HL-60/S4 treated with retinoic acid at 250 ng/mL for 4 days and 3 days (cell line): ENCODE data around the gene HSPA1L.

Experiments
- in situ Hi-C: fragments of 300-500 bp; cut with MboI; formaldehyde crosslinking; loops from 2 replicates; pipeline ENCODE4 v1.7.0; 2022; ENCODE audit warnings: low sequenced_read_pairs

HSPA1L gene

DNA sequence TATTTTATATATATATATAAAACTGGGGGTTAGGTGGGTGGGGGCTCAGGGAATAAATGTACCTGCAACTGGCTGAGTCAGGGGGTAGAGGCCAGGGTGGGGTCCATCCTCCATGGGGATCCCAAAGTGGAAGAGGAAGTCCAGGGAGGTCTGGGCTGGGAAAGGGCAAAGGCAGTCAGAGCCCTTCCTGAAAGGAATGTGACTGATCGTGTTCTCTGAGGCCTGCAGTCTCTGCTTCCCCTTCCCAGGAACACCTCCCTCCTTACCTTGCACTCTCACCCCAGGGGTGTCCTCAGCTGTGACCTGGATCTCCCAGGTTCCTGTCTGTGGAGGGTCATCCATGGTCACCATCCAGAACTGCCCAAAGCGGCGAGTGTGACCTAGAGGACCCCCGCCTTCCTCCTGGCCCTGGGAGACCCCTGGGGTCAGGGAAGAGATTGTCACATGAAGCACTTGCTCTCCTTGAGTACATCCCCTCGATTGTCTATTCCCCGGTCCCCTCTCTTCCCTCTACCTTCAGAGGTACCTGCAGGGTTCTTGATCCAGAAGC is 47.9 kb downstream of the HSPA1L start:
- in situ Hi-C loops = no loop called here

DNA sequence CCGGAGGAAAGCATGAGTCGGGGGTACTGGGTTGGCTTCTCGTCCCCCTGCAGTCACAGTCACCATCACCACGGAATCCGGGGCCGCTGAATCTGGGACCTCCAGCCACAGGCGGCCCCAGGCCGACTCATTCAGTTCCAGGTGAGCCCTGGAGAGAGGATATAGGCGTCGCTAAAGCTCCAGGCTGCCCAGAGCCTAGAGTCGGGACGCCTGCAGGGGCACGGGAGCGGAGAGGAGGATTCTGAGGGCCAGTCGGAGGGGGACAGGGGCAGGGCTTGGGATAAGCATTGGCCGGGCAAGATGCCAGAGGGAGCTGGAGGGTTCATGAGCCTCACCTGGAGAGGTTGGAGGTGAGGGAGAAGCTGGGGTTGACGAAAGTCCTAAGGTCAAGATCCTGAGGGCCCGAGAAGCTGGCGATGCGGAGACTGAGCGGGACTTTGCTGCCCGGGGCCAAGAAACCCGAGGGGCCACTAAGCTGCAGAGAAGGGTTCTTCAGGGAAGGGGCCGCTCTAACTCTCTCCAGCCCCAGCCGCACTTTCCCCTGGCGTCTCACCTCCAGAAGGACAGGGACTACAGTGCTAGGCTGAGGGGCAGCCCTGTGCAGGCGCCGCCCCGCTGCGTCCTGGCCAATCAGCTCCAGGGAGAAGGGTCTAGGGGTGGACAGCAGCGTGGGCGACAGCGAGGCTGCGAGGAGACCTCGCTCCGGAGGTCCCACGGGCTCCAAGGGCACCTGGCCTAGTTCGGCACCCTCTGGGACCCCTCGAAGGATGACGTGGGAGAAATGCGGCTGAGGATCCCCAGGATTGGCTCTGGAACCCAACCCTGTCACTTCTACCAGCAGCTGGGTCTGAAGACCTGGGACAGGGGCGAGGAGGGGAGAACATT is 48.9 kb downstream of the HSPA1L start:
- in situ Hi-C loops = no loop called here

DNA sequence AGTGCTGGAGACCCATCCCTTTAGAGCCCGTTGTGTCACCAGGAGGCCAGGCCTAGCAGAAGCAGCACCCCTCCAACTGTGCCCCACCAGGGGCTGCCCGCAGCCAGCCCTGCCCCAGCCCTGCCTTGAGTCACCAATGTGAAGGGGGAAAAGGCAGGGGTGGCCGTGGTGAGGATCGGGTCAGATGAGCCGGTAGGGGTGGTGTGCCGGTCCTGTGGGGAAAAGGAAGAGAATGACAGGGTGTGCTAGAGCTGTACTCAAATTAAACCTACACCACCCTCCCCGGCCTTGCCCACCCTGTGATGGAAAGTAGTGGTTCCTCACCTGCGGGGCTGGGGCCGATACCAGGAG is 49.5 kb downstream of the HSPA1L start:
- in situ Hi-C loops = no loop called here

DNA sequence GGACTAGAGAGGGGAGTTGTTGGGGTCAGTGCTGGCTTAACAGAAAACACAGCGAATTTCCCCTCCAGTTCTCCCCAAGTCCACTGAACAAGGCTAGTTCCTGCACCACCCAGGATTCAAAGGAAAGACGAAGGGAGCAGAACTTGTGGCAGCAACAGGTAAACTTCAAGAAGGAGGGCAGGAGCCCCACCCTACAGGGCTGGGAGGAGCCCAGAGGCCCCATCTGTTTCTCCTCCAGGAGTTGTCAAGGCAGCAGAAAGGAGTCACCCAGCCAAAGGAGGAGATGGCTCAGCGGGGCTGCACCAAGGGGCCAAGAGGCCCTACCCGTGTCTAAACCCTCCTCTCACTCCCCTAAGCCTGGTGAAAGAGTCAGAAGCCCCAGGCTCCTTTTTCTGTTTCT is 50.9 kb downstream of the HSPA1L start:
- in situ Hi-C loops = no loop called here

DNA sequence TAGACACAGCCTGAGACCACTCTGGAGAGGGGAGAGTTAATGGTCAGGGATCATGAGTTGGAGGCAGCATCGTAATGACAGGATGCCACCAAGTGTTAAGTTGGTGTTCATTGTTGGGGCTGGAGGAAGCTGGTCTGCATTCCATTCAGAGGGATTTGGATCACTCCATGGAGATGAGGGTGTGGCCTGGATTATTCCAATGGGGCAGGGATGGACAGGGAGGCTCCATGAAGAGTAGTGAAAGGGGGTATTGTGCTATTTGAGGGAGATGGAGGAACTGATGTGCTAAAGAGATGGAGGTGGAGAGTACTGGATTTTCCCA is 51.5 kb downstream of the HSPA1L start:
- in situ Hi-C loops = no loop called here

DNA sequence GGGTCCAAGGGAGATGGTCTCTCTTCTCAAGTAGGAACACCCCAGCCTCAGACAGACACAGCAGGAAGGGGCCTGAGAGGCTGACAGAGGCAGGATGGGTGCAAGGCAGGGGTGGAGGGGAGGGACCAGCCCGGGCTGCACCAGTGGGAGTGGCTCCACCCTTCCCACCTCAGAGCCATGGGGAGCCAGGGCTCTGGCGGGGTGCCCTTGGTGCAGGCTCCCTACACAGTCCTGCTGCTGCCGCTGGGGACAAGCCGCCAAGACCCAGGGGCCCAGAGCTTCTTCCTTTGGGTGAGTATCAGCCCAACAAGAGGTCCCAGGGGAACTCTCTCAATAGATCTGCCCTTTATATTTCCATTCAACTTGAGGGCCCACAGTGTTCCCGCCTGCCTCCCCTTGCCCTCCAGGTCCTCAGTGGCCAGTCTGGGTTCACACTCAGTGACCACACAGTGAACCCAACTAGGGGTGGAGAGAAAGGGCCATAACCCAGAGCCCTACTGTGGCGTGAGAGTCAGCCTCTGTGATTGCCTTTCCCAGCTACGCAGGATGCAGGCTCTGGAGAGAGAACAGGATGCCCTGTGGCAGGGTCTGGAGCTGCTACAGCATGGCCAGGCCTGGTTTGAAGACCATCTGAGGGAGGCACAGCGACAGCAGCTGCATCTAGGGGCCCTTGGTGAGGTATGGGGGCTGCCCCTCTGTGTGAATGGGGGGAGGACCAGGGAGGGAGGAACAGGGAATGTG is 52.0 kb downstream of the HSPA1L start:
- in situ Hi-C loops = no loop called here

DNA sequence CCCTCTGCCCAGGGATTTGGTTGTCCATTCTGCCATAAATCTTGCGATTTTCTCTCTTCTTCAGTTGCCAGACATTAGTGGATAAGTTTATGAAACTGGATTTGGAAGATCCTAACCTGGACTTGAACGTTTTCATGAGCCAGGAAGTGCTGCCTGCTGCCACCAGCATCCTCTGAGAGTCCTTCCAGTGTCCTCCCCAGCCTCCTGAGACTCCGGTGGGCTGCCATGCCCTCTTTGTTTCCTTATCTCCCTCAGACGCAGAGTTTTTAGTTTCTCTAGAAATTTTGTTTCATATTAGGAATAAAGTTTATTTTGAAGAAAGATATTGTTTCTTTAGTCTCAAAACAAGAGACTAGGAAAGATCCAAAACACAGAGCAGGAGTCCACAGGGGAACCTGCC is 52.7 kb downstream of the HSPA1L start, which contains the start of gene SAPCD1:
SAPCD1 (plus strand) TSS at position 301 of the 400 bp plus-strand sequence. CDS start 399 bp downstream, outside the sequence.
- in situ Hi-C loops = no loop called here

DNA sequence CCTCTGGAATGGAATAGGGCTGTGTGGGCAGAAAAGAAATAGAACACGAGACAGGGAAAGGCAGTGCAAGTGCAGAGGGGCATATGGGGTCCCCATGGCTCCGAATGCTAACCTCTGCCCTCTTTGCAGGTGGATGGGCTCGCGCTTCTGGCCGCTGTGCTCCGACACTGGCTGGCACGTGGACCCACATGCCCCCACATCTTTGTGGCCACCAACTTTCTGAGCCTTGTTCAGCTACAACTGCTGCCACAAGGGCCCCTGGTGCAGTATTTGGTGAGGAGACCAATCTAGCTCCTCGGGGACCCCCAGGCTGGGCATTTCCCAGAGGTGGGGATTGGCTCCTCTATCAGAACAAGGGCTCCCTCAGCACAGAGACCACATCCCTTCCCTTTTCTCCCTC is 53.7 kb downstream of the HSPA1L start:
- in situ Hi-C loops = no loop called here

DNA sequence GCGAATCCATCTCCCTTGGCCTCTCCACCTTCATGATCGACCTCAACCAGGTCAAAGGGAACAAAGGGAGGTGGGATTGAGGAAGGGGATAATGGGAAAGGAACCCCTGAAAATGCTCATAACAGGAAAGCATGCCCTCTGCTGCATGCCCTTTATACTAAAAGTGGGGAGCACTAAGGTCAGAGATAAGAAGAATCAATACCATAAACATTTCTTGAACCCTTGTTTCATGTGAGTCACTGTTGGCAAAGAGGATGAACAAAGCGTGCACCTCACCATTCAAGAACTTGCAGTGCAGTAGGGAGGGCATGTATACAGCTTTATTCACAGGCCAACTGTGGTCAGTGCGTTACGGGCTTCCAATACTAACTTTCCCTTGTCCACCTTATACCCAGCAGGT is 54.3 kb downstream of the HSPA1L start:
- in situ Hi-C loops = no loop called here
